Fibroblast of lung (primary cell): ENCODE measurements around the gene MAGEL2.
A peak's percentile ranks its signal among the peaks of the same experiment; 100 is the strongest.

ENCODE experiments used
- CTCF ChIP-seq, 2 donors: IDR thresholded peaks in 1 of 2; conservative IDR thresholded peaks in 1 of 2; 1 replicate in 1 of 2; 2 replicates in 1 of 2; pipeline ENCODE4 v1.5.1; 2011 to 2012; ENCODE audit warnings: low read length in 2 of 2, control low read depth in 1 of 2, inconsistent platforms in 1 of 2, low read depth in 1 of 2, mild to moderate bottlenecking in 1 of 2
- EZH2 ChIP-seq: IDR thresholded peaks from 2 replicates; pipeline ENCODE4 v1.5.1; 2012; ENCODE audit warnings: low read length, control low read depth, mild to moderate bottlenecking; ENCODE audit errors: missing control alignments

GRCh38 chr15:23642413-23643044, 5.1 kb downstream of the MAGEL2 start:
- no peak for TF ChIP-seq EZH2
- peak; percentile 54 to 69 for TF ChIP-seq CTCF (conservative IDR thresholded peaks at IDR 0.05 in 1 of 2, IDR thresholded peaks at IDR 0.05 in 1 of 2; ENCODE audit: low read depth in 1 of 2, low read length in 2 of 2)
